Left ventricle myocardium inferior (tissue), 1 donor: ENCODE measurements around the gene GOT2. TPM values are rescaled to one million over a fixed set of nuclear protein-coding genes. Genes with fewer than 3 reads are reported as not detected.
"Not testable (repeated sequence)": the region's sequence is repeated elsewhere in the genome, so short reads cannot be mapped to it uniquely, and the experiment has no call there.

ENCODE experiments used
- DNase-seq: peaks from one replicate; pipeline ENCODE4 v3.0.0-alpha.2; 2020
- H3K27ac ChIP-seq: fragments of 200-600 bp; replicated peaks from 2 replicates; pipeline ENCODE4 v1.8.0; 2021
- H3K27me3 ChIP-seq: fragments of 200-600 bp; 2 replicates; pipeline ENCODE4 v1.8.0; 2021; ENCODE audit warnings: low read depth
- H3K36me3 ChIP-seq: fragments of 200-600 bp; 2 replicates; pipeline ENCODE4 v1.8.0; 2021
- H3K4me1 ChIP-seq: fragments of 200-600 bp; 2 replicates; pipeline ENCODE4 v1.8.0; 2021
- H3K4me3 ChIP-seq: fragments of 200-600 bp; 2 replicates; pipeline ENCODE4 v1.8.0; 2021; ENCODE audit warnings: mild to moderate bottlenecking, moderate library complexity
- H3K9me3 ChIP-seq: fragments of 200-600 bp; replicated peaks from 2 replicates; pipeline ENCODE4 v1.8.0; 2021
- intact Hi-C: fragments of 100-400 bp; cut with micrococcal nuclease; formaldehyde crosslinking; loops from one replicate; pipeline ENCODE4 v1.11.0; 2022
- long read RNA-seq: library from polyadenylated mRNA; unstranded; transcript quantifications from one replicate; pipeline ENCODE4 v2.0.0, GENCODE V29; 2021
- total RNA-seq: library from RNA; stranded (reverse); fragmentation: NEBNext Ultra II Directional; extraction: Animal tissue kit (Norgen Biotek cat#: 25700); gene quantifications from one replicate; pipeline ENCODE4 v1.2.1, GENCODE V29; 2021
- TF ChIP-seq, protein P1 (sequence below): fragments of 200-600 bp; IDR thresholded peaks from 2 replicates; pipeline ENCODE4 v1.8.0; 2021; ENCODE audit warnings: antibody characterized with exemption, mild to moderate bottlenecking, borderline replicate concordance
- donor health status: DM: no; HTN: yes; CAD: no; lungs with severe emphysema.

Gene GOT2
- 569 TPM for total RNA-seq
- long read RNA-seq, transcript GOT2-201 (10 exons, 2,462 nt): major isoform, 1,263 of 1,338 reads
- long read RNA-seq, partial matches to known transcripts: 31 of 1,338 reads
- long read RNA-seq, other reads (novel, unspliced or antisense): 44 of 1,338 reads

DNA sequence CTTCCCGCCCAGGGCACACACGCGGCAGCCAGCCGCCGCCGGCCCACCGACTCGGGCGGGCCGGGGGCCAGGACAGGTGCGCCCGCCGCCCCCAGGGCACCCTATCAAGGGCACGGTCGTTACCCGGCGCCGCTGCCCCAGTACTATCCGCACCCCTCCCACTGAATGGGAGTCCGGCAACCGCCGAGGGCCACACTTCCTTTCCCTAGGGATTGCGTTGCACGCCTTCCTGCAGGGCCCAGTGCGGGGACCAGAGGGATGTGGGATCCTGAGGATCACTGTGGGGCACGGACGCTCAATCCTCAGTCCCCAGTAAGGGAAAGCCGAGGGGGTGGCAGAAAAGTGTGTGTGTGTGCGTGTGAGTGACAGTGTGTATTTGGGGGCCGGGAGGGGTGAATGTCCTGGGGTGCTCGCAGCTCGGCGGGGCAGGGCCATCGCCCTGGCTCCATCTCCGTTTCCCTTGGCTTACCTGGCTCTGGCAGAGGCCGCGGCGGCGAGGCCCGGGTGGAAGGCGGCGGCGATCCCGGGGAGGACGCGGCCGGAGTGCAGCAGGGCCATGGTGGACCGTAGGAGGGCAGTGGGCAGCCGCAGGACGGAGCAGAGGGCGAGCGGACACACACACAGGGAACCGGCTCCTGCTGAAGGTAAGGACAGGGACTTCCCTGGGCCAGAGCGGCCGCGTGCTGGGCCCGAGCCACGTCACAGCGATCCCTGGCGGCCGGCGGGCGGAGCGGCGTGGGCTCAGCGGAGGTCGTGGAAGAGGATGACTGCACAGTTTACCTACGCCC lies at the start of gene GOT2:
TSS of gene GOT2 (minus strand) at position 646 of the 788 bp plus-strand sequence. CDS start at position 558, 88 bp downstream.
- intact Hi-C loops: no loop called here

DNA sequence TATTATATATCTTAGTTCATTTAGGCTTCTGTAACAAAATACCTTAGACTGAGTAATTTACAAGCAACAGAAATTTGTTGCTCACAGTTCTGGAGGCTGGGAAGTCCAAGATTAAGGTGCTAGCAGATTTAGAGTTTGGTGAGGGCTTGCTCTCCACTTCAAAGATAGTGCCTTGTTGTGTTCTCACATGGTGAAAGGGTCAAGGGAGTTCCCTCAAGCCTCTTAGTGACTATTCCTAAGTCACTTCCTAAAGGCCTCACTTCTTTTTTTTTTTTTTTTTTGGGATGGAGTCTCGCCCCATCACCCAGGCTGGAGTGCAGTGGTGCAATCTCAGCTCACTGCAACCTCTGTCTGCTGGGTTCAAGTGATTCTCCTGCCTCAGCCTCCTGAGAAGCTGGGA lies 45.2 kb upstream of the GOT2 start:
- H3K4me1 ChIP-seq, H3K4me3 ChIP-seq, DNase-seq, H3K27ac ChIP-seq, intact Hi-C loops, H3K36me3 ChIP-seq, H3K9me3 ChIP-seq, H3K27me3 ChIP-seq: not testable (repeated sequence)

More for the DNA sequence above, at the start of gene GOT2:
- DNase-seq: peak; percentile 81
- Histone ChIP-seq H3K36me3 (no peaks in the 10 kb centered on the region), H3K4me1 (peaks cover 57% of the 10 kb centered on the region), H3K4me3 (peak within 1 kb of the TSS; percentile 92), H3K9me3 (no peaks in the 10 kb centered on the region), H3K27ac (peak within 1 kb of the TSS; percentile 93), H3K27me3 (no peaks in the 10 kb centered on the region)
- TF ChIP-seq, protein P1, sequence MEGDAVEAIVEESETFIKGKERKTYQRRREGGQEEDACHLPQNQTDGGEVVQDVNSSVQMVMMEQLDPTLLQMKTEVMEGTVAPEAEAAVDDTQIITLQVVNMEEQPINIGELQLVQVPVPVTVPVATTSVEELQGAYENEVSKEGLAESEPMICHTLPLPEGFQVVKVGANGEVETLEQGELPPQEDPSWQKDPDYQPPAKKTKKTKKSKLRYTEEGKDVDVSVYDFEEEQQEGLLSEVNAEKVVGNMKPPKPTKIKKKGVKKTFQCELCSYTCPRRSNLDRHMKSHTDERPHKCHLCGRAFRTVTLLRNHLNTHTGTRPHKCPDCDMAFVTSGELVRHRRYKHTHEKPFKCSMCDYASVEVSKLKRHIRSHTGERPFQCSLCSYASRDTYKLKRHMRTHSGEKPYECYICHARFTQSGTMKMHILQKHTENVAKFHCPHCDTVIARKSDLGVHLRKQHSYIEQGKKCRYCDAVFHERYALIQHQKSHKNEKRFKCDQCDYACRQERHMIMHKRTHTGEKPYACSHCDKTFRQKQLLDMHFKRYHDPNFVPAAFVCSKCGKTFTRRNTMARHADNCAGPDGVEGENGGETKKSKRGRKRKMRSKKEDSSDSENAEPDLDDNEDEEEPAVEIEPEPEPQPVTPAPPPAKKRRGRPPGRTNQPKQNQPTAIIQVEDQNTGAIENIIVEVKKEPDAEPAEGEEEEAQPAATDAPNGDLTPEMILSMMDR: peak; percentile 94

DNA sequence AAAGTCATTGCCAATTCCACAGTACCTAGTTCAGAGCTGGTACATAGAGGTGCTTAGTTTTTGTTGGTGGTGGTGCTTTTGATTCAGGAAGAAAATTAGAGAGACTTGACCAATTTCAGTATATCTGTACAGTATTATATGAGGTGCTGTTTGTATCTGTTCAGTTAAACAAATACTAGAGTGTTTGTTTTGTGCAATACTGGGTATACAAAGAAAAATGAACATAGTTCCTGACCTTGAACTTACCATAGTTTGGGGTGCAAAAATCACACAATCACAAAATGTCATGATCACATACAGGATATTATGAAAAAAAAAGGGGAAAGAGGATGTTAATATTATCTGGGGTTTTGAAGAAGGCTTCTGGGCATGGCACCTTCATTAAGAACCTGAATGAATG lies 39.8 kb upstream of the GOT2 start:
- Histone ChIP-seq H3K9me3 (no peaks in the 10 kb centered on the region), H3K27ac (no peak overlapping the region), H3K4me1 (peaks cover 9% of the 10 kb centered on the region), H3K4me3 (no peak overlapping the region), H3K27me3 (no peaks in the 10 kb centered on the region), H3K36me3 (no peaks in the 10 kb centered on the region)
- TF ChIP-seq, protein P1: no peak
- intact Hi-C loops: no loop called here
- no peak for DNase-seq

DNA sequence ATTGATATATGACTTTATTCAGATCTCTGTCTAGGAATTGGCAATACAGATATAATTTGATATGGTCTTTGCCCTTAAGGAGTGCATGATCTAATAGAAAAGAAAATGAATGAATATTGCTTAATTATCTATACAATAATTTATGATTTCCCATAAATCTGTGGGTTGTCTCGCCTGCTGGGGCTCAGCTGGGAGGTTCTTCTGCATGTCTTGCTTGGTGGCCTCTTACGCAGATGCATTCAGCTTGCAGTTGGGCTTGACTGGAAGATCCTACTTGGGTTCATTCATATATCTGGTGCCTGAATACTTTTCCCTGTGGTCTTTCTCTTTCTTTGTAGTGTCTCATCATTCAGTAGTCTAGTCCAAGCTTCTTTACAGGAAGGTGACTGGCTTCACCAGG lies 34.0 kb upstream of the GOT2 start:
- H3K4me3 ChIP-seq: no peak overlapping the region
- no peaks in the 10 kb centered on the region for H3K4me1 ChIP-seq
- DNase-seq: no peak
- intact Hi-C loops: no loop called here
- TF ChIP-seq, protein P1: no peak
- H3K36me3 ChIP-seq: no peaks in the 10 kb centered on the region
- no peaks in the 10 kb centered on the region for H3K27me3 ChIP-seq
- no peaks in the 10 kb centered on the region for H3K9me3 ChIP-seq
- no peak overlapping the region for H3K27ac ChIP-seq

DNA sequence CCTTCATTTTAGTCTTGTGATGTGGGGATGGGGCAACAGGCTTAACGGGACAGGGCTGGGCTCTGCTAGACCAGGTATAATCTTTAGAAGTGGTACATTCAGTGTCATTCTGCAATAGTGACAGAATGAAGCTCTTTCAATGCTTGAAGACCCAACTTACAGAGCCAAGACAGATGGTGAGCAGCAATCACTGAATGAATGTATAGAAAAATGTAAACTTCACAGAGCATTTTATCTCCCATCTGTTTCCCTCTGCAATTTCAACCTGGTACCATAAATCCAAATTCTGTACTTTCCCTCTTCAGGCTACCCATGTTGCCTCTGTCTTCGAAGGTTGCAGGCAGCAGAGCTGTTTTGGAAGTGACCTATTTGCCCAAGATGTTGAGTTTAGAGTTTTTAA lies 33.5 kb upstream of the GOT2 start:
- no peaks in the 10 kb centered on the region for H3K36me3 ChIP-seq
- intact Hi-C loops: no loop called here
- no peak for DNase-seq
- H3K4me1 ChIP-seq: no peaks in the 10 kb centered on the region
- no peaks in the 10 kb centered on the region for H3K27me3 ChIP-seq
- TF ChIP-seq, protein P1: no peak
- H3K4me3 ChIP-seq: no peak overlapping the region
- no peaks in the 10 kb centered on the region for H3K9me3 ChIP-seq
- no peak overlapping the region for H3K27ac ChIP-seq
